ENCODE results near the gene PLXNC1.

PLXNC1 gene

DNA sequence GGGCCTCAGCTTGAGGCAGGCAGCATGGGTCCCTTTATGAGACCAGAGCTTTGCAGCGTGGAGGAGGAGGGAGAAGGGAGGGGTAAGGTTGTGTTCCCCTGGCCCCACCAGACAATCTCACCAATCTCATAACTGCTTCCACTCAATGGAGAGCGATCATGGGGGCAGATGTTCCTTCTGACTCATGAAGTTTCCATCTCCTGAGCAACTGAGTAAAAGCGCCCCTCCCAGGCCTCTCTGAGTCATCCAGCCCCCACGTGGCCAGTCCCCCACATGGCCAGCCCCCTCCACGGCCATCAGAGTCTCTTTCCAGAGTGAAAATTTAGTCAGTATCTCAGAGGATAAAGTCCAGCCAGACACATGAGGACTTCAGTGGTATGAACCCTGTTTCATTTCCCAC is 39.2 kb upstream of the PLXNC1 start (continued):
- peak; percentile 44; the same call in 1 of the 2 replicates for TF ChIP-seq GLIS2 (tag by site-specific recombination; IDR thresholded peaks at IDR 0.05)

DNA sequence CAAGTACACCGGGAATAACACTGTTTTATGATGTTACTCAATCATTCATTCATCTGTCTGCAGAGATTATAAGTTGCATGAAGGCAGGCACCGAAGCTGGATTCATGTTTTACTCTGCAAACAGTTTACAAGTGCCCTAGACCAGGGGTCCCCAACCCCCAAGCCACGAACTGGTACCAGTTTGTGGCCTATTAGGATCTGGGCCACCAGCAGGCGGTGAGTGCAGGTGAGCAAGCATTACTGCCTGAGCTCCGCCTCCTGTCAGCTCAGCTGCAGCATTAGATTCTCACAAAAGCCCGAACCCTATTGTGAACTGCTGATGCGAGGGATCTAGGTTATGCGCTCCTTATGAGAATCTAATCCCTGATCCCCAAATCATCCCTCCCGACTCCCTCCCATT is 38.1 kb upstream of the PLXNC1 start:
- TF ChIP-seq ZBTB6 (tag by site-specific recombination; IDR thresholded peaks at IDR 0.05) (no peak), ZNF701 (tag by site-specific recombination; IDR thresholded peaks at IDR 0.05) (no peak), HOXC10 (CRISPR knock-in tag; IDR thresholded peaks at IDR 0.05) (no peak), REST (tag by site-specific recombination; IDR thresholded peaks at IDR 0.05) (no peak), SP7 (tag by site-specific recombination; IDR thresholded peaks at IDR 0.05) (no peak), ZNF785 (tag by site-specific recombination; IDR thresholded peaks at IDR 0.05) (no peak), ZNF449 (tag by site-specific recombination; IDR thresholded peaks at IDR 0.05) (no peak), KLF8 (tag by site-specific recombination; IDR thresholded peaks at IDR 0.05) (no peak)
- TF ChIP-seq, protein P1, sequence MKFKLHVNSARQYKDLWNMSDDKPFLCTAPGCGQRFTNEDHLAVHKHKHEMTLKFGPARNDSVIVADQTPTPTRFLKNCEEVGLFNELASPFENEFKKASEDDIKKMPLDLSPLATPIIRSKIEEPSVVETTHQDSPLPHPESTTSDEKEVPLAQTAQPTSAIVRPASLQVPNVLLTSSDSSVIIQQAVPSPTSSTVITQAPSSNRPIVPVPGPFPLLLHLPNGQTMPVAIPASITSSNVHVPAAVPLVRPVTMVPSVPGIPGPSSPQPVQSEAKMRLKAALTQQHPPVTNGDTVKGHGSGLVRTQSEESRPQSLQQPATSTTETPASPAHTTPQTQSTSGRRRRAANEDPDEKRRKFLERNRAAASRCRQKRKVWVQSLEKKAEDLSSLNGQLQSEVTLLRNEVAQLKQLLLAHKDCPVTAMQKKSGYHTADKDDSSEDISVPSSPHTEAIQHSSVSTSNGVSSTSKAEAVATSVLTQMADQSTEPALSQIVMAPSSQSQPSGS (tag by site-specific recombination; IDR thresholded peaks at IDR 0.05; ENCODE audit: low read depth): no peak
- H3K4me1 ChIP-seq (ENCODE audit: control insufficient read depth, insufficient read depth, low read length): no peaks in the 10 kb centered on the region
- no peaks in the 10 kb centered on the region for H3K36me3 ChIP-seq (ENCODE audit: control insufficient read depth in 2 of 2, insufficient read depth in 1 of 2, low read length in 2 of 2)
- POLR2A ChIA-PET: no interaction called here
- no peaks in the 10 kb centered on the region for H3K9me3 ChIP-seq (ENCODE audit: control insufficient read depth, insufficient read depth, low read depth, low read length)
- CTCF ChIA-PET: interaction anchor here (1.5 to 4.1 kb wide), 2 partner anchors 8 to 11 kb away, joined by 4 to 23 read pairs; no protein-coding TSS in a partner anchor
- no peak overlapping the region for H3K27ac ChIP-seq (ENCODE audit: extremely low read depth, low read depth, low read length)
- H3K4me3 ChIP-seq (ENCODE audit: low read depth, low read length): no peak overlapping the region

DNA sequence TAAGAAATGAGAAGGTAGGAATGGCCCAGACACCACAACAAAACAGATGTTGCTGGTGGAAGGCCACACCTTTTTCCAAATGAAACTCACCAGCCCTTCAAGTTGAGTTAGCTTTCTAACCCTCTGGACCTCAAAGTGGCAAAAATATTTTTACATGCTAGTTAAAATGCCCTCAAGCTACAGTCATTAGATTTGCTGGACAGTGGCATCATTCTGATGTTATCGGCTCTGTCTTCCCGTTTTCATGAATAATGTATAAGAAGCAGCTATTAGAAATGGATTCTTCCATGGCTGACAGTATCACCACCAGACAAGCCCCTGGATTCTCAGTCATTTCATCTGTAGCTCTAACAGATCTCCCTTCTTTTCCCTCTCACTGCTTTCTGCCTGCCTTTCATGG is 37.1 kb upstream of the PLXNC1 start:
- POLR2A ChIA-PET: no interaction called here
- Histone ChIP-seq H3K9me3 (ENCODE audit: control insufficient read depth, insufficient read depth, low read depth, low read length) (no peaks in the 10 kb centered on the region), H3K4me1 (ENCODE audit: control insufficient read depth, insufficient read depth, low read length) (no peaks in the 10 kb centered on the region), H3K36me3 (ENCODE audit: control insufficient read depth in 2 of 2, insufficient read depth in 1 of 2, low read length in 2 of 2) (no peaks in the 10 kb centered on the region), H3K27ac (ENCODE audit: extremely low read depth, low read depth, low read length) (no peak overlapping the region), H3K4me3 (ENCODE audit: low read depth, low read length) (no peak overlapping the region)
- CTCF ChIA-PET: interaction anchor here (0.7 to 4.1 kb wide), 3 partner anchors 9 to 609 kb away, joined by 4 to 23 read pairs (median 6); no protein-coding TSS in a partner anchor
- TF ChIP-seq ZSCAN18 (tag by site-specific recombination; IDR thresholded peaks at IDR 0.05) (no peak), ZNF658 (tag by site-specific recombination; IDR thresholded peaks at IDR 0.05) (no peak), ZNF549 (tag by site-specific recombination; IDR thresholded peaks at IDR 0.05) (no peak), ZNF23 (tag by site-specific recombination; IDR thresholded peaks at IDR 0.05; ENCODE audit: borderline replicate concordance) (no peak), ZNF777 (tag by site-specific recombination; IDR thresholded peaks at IDR 0.05; ENCODE audit: borderline replicate concordance) (no peak), ZNF837 (tag by site-specific recombination; IDR thresholded peaks at IDR 0.05) (no peak), GLIS1 (tag by site-specific recombination; IDR thresholded peaks at IDR 0.05) (no peak), ZNF704 (tag by site-specific recombination; IDR thresholded peaks at IDR 0.05) (no peak), REST (tag by site-specific recombination; IDR thresholded peaks at IDR 0.05) (no peak)

Measured in HEK293 (cell line).